Measurements from ENCODE around the gene ATAD3A.

The ATAD3A gene

DNA sequence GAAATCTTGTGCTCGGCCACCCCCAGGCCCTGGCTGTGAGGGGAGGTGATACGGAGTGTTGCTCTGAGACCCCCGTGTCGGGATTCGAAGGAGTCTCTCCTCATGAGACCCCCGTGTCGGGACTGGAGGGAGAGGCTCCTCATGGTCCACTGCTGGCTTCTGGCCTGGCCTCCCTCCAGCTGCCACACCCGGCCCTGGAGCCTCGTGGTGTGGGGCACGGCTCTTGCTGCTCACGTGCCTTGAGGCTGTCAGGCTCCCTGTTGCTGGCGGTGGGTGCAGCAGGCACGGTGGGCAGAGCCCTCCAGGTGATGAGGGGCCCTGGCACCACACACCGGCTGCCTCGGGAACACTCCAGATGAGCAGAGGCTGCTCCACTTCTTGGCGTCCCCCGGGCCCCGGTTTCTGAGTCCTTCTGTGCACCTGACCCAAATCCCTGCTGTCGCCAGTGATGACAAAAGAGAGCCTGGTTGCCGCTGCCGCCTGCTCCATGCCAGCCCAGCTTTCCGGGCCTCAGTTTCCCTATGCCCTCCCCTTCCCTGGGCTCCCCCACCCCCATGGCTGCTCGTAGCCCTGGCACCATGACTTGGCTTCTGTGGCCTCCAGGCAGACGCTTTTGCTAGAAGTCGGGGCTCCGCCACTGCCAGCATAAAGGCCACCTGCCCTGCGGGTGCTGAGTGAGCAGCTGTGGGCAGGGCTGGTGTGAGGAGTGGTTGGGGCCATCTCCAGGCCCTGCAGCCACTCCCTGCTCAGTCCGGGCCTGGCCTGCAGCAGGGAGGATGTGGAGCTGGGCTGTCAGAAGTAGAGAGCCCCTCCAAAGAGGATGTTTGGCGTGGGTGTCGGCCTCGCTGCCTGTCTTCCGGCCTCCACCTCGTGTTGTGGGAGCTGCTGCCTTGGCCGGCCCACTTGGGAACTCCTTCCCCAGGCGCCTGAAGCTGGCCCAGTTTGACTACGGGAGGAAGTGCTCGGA, 16.6 kb downstream of the ATAD3A start:
- TF ChIP-seq CTCF (IDR thresholded peaks at IDR 0.05; ENCODE audit: insufficient read depth, low read length, poor library complexity, severe bottlenecking) (no peak), EZH2phosphoT487 (conservative IDR thresholded peaks at IDR 0.05; ENCODE audit: low read length) (no peak)
- H3K27ac ChIP-seq (ENCODE audit: low read depth, low read length): no peak overlapping the region
- no peaks in the 10 kb centered on the region for H3K9me2 ChIP-seq (replicated peaks; ENCODE audit: insufficient read depth, low read length)
- H3K4me3 ChIP-seq (ENCODE audit: insufficient read depth, low read length, poor library complexity, severe bottlenecking): no peak overlapping the region
- H4K20me1 ChIP-seq (ENCODE audit: low read depth, low read length): no peaks in the 10 kb centered on the region
- H3F3A ChIP-seq (ENCODE audit: insufficient read depth): no peaks in the 10 kb centered on the region; the same call in 1 of the 2 replicates
- no peak overlapping the region for H2AFZ ChIP-seq (ENCODE audit: low read depth, low read length, severe bottlenecking)
- no peaks in the 10 kb centered on the region for H3K27me3 ChIP-seq (ENCODE audit: low read length)
- no peaks in the 10 kb centered on the region for H3K36me3 ChIP-seq (ENCODE audit: low read length)
- H3K9me3 ChIP-seq (ENCODE audit: insufficient read depth, low read length): no peaks in the 10 kb centered on the region
- H3K9ac ChIP-seq (ENCODE audit: low read length): no peak overlapping the region
- H3K4me2 ChIP-seq (ENCODE audit: low read depth, low read length, poor library complexity, severe bottlenecking): no peak overlapping the region
- H3K79me2 ChIP-seq (ENCODE audit: insufficient read depth, low read length): no peaks in the 10 kb centered on the region

- H3F3A ChIP-seq (ENCODE audit: insufficient read depth): no peaks in the 10 kb centered on the region; the same call in 1 of the 2 replicates
- no peak overlapping the region for H2AFZ ChIP-seq (ENCODE audit: low read depth, low read length, severe bottlenecking)
- H3K4me3 ChIP-seq (ENCODE audit: insufficient read depth, low read length, poor library complexity, severe bottlenecking): no peak overlapping the region
- no peaks in the 10 kb centered on the region for H3K9me3 ChIP-seq (ENCODE audit: insufficient read depth, low read length)
- no peaks in the 10 kb centered on the region for H3K79me2 ChIP-seq (ENCODE audit: insufficient read depth, low read length)
- TF ChIP-seq CTCF (IDR thresholded peaks at IDR 0.05; ENCODE audit: insufficient read depth, low read length, poor library complexity, severe bottlenecking) (no peak), EZH2phosphoT487 (conservative IDR thresholded peaks at IDR 0.05; ENCODE audit: low read length) (no peak)
- no peak overlapping the region for H3K27ac ChIP-seq (ENCODE audit: low read depth, low read length)
- no peaks in the 10 kb centered on the region for H3K9me2 ChIP-seq (replicated peaks; ENCODE audit: insufficient read depth, low read length)
- no peak overlapping the region for H3K9ac ChIP-seq (ENCODE audit: low read length)
- H3K4me2 ChIP-seq (ENCODE audit: low read depth, low read length, poor library complexity, severe bottlenecking): no peak overlapping the region
- no peaks in the 10 kb centered on the region for H3K36me3 ChIP-seq (ENCODE audit: low read length)
- H3K27me3 ChIP-seq (ENCODE audit: low read length): no peaks in the 10 kb centered on the region
- no peaks in the 10 kb centered on the region for H4K20me1 ChIP-seq (ENCODE audit: low read depth, low read length)
Measured at GRCh38 chr1:1529321-1529720, 17.4 kb downstream of the ATAD3A start.

DNA sequence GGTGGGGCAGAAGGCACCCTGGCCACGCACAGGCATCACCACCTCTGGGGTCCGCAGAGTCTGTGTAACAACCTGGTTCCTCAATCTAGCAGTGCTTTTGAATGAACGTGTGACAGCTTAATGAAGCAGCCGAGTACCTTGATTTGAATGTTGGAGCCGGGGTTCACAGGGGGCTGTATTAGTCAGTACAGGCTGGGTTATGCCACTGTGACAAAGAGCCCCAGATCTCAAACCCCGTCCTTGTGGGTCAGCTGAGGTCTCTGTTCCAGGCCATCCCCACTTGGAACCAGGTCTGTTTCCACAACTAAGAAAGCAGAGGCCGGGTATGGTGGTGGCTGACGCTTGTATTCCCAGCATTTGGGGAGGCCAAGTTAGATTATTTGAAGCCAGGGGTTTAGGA, 18.0 kb downstream of the ATAD3A start:
- no peaks in the 10 kb centered on the region for H3K27me3 ChIP-seq (ENCODE audit: low read length)

More for the DNA sequence above, 18.0 kb downstream of the ATAD3A start:
- H4K20me1 ChIP-seq (ENCODE audit: low read depth, low read length): no peaks in the 10 kb centered on the region
- no peaks in the 10 kb centered on the region for H3K79me2 ChIP-seq (ENCODE audit: insufficient read depth, low read length)
- TF ChIP-seq EZH2phosphoT487 (conservative IDR thresholded peaks at IDR 0.05; ENCODE audit: low read length) (no peak), CTCF (IDR thresholded peaks at IDR 0.05; ENCODE audit: insufficient read depth, low read length, poor library complexity, severe bottlenecking) (no peak)
- H3K36me3 ChIP-seq (ENCODE audit: low read length): no peaks in the 10 kb centered on the region
- no peaks in the 10 kb centered on the region for H3K9me3 ChIP-seq (ENCODE audit: insufficient read depth, low read length)
- no peak overlapping the region for H3K4me2 ChIP-seq (ENCODE audit: low read depth, low read length, poor library complexity, severe bottlenecking)
- H3F3A ChIP-seq (ENCODE audit: insufficient read depth): no peaks in the 10 kb centered on the region; the same call in 1 of the 2 replicates
- H3K9me2 ChIP-seq (replicated peaks; ENCODE audit: insufficient read depth, low read length): no peaks in the 10 kb centered on the region
- no peak overlapping the region for H2AFZ ChIP-seq (ENCODE audit: low read depth, low read length, severe bottlenecking)
- no peak overlapping the region for H3K27ac ChIP-seq (ENCODE audit: low read depth, low read length)
- no peak overlapping the region for H3K4me3 ChIP-seq (ENCODE audit: insufficient read depth, low read length, poor library complexity, severe bottlenecking)
- H3K9ac ChIP-seq (ENCODE audit: low read length): no peak overlapping the region

Data from SU-DHL-6 (cell line).